ENCODE measurements around the gene COL5A1. TPM values are rescaled to one million over a fixed set of nuclear protein-coding genes. Genes with fewer than 3 reads are reported as not detected.

Gene COL5A1
- total RNA-seq, 1 experiment from 2014 or later = not detected

GRCh38 chr9:134765785-134766184 is 124.2 kb downstream of the COL5A1 start:
- POLR2A ChIA-PET = interaction anchor here (0.5 to 0.6 kb wide), 2 partner anchors 13 to 131 kb away, joined by 3 to 4 read pairs; no protein-coding TSS in a partner anchor
- H3K4me1 Mint-ChIP-seq (ENCODE audit: insufficient read depth, unreplicated experiment) = peaks cover 5% of the 10 kb centered on the region
- no TSS peak for BruUV-seq (replicated peaks)
- DNase-seq (ENCODE audit: unreplicated experiment) = no peak
- TF ChIP-seq CTCF (IDR thresholded peaks at IDR 0.05; ENCODE audit: unreplicated experiment) = no peak
- no peak overlapping the region for H3K27ac Mint-ChIP-seq (ENCODE audit: low read depth, unreplicated experiment)
- H3K27me3 Mint-ChIP-seq (ENCODE audit: insufficient read depth, unreplicated experiment) = peaks cover 54% of the 10 kb centered on the region
- CTCF ChIA-PET = no interaction called here
- intact Hi-C loops (cut with micrococcal nuclease) = no loop called here
- H3K4me3 Mint-ChIP-seq (ENCODE audit: unreplicated experiment) = no peak overlapping the region
- H3K9me3 Mint-ChIP-seq (ENCODE audit: unreplicated experiment) = no peaks in the 10 kb centered on the region
- H3K36me3 Mint-ChIP-seq (ENCODE audit: insufficient read depth, unreplicated experiment) = no peaks in the 10 kb centered on the region

DNA sequence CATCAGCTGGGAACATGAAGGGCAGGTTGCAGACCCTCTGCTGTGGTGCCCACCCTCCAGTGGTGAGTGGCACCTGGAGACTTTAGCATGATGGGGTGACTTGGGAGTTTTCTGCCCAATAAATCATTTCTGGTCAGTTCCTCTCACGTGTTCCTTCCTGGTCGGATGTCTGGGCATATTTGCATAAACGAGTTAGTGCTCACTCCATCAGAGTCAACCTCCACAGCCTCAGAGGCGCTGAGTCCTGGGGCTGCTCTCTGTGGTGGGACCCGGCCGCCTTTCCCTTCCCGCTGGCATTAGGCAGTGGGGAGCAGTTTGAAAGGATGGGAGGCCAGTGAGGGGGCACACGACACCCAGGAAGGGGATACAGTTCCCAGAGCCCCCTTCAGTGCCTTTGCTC is 125.0 kb downstream of the COL5A1 start:
- Mint-ChIP-seq H3K36me3 (ENCODE audit: insufficient read depth, unreplicated experiment) (no peaks in the 10 kb centered on the region), H3K27me3 (ENCODE audit: insufficient read depth, unreplicated experiment) (peaks cover 58% of the 10 kb centered on the region), H3K27ac (ENCODE audit: low read depth, unreplicated experiment) (no peak overlapping the region), H3K4me1 (ENCODE audit: insufficient read depth, unreplicated experiment) (peaks cover 6% of the 10 kb centered on the region), H3K9me3 (ENCODE audit: unreplicated experiment) (no peaks in the 10 kb centered on the region), H3K4me3 (ENCODE audit: unreplicated experiment) (no peak overlapping the region)
- ChIA-PET POLR2A (interaction anchor here (0.6 kb wide), 1 partner anchor 12 kb away, joined by 4 read pairs; no protein-coding TSS in a partner anchor), CTCF (no interaction called here)
- intact Hi-C loops (cut with micrococcal nuclease) = no loop called here
- DNase-seq (ENCODE audit: unreplicated experiment) = no peak
- BruUV-seq (replicated peaks) = no TSS peak
- no peak for TF ChIP-seq CTCF (IDR thresholded peaks at IDR 0.05; ENCODE audit: unreplicated experiment)

GRCh38 chr9:134768332-134768708 is 126.7 kb downstream of the COL5A1 start:
- ChIA-PET POLR2A (no interaction called here), CTCF (no interaction called here)
- no TSS peak for BruUV-seq (replicated peaks)
- peaks cover 48% of the 10 kb centered on the region for H3K27me3 Mint-ChIP-seq (ENCODE audit: insufficient read depth, unreplicated experiment)
- intact Hi-C loops (cut with micrococcal nuclease) = no loop called here
- TF ChIP-seq CTCF (IDR thresholded peaks at IDR 0.05; ENCODE audit: unreplicated experiment) = no peak
- no peak overlapping the region for H3K27ac Mint-ChIP-seq (ENCODE audit: low read depth, unreplicated experiment)
- no peaks in the 10 kb centered on the region for H3K9me3 Mint-ChIP-seq (ENCODE audit: unreplicated experiment)
- DNase-seq (ENCODE audit: unreplicated experiment) = no peak
- peaks cover 10% of the 10 kb centered on the region for H3K4me1 Mint-ChIP-seq (ENCODE audit: insufficient read depth, unreplicated experiment)
- no peak overlapping the region for H3K4me3 Mint-ChIP-seq (ENCODE audit: unreplicated experiment)
- no peaks in the 10 kb centered on the region for H3K36me3 Mint-ChIP-seq (ENCODE audit: insufficient read depth, unreplicated experiment)

DNA sequence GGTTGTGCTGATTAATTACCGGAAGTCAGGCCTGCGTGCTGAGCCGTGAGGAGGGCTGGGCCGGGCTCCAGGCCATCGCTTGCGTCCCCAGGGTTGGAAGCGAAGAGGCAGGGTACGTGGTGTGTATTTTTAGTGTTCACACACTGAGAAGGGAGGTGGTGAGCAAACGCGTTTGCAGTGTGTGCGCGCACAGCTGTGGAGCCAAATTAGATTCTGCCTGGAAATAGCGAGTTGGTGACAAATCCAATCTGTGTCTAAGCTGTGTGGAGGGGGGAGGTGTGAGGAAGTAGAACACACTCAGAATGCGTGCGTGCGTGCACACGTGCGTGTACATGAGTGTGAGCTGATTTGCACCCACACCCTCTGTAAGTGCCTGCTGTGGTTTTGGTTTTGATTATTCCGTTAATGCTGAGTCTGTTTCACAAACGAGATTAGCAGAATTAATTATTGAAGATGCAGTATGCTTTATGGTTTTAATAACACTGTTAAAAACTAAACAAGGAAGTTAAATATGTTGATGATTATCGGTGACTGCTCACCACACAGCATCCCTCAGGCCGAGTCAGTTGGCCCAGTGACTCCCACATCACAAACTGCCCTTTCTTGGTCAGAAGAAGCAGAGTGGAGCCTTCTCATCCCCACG is 127.2 kb downstream of the COL5A1 start:
- Mint-ChIP-seq H3K27ac (ENCODE audit: low read depth, unreplicated experiment) (no peak overlapping the region), H3K4me1 (ENCODE audit: insufficient read depth, unreplicated experiment) (peaks cover 10% of the 10 kb centered on the region), H3K27me3 (ENCODE audit: insufficient read depth, unreplicated experiment) (peaks cover 44% of the 10 kb centered on the region), H3K4me3 (ENCODE audit: unreplicated experiment) (no peak overlapping the region), H3K9me3 (ENCODE audit: unreplicated experiment) (no peaks in the 10 kb centered on the region), H3K36me3 (ENCODE audit: insufficient read depth, unreplicated experiment) (no peaks in the 10 kb centered on the region)
- ChIA-PET CTCF (no interaction called here), POLR2A (no interaction called here)
- intact Hi-C loops (cut with micrococcal nuclease) = no loop called here
- TF ChIP-seq CTCF (IDR thresholded peaks at IDR 0.05; ENCODE audit: unreplicated experiment) = no peak
- DNase-seq (ENCODE audit: unreplicated experiment) = no peak
- BruUV-seq (replicated peaks) = no TSS peak

Data from MCF 10A (cell line).